Skeletal muscle satellite cell (primary cell): ENCODE results near the gene METRN.
A peak's percentile ranks its signal among the peaks of the same experiment; 100 is the strongest.

Source experiments
- H3K27me3 ChIP-seq: 2 replicates; pipeline ENCODE4 v1.7.0; 2013; ENCODE audit warnings: low read length; ENCODE audit not compliant: control insufficient read depth, insufficient read depth
- H3K36me3 ChIP-seq: 2 replicates; pipeline ENCODE4 v1.7.0; 2013; ENCODE audit warnings: mild to moderate bottlenecking, control low read depth, low read length; ENCODE audit not compliant: insufficient read depth
- H3K4me1 ChIP-seq: 2 replicates; pipeline ENCODE4 v1.7.0; 2013; ENCODE audit warnings: low read length; ENCODE audit not compliant: control insufficient read depth, insufficient read depth
- H3K4me2 ChIP-seq: 2 replicates; pipeline ENCODE4 v1.7.0; 2013; ENCODE audit warnings: mild to moderate bottlenecking, low read length
- H3K4me3 ChIP-seq: 2 replicates; pipeline ENCODE4 v1.7.0; 2013; ENCODE audit warnings: low read length
- H3K9ac ChIP-seq: 2 replicates; pipeline ENCODE4 v1.7.0; 2013; ENCODE audit warnings: mild to moderate bottlenecking, low read depth, low read length, moderate library complexity
- H3K9me3 ChIP-seq: replicated peaks from 2 replicates; pipeline ENCODE4 v1.7.0; 2013; ENCODE audit warnings: mild to moderate bottlenecking, control low read depth, low read length

The METRN gene

GRCh38 chr16:728890-729744 is 14.2 kb downstream of the METRN start:
- Histone ChIP-seq H3K9ac (no peak overlapping the region), H3K36me3 (peaks cover 17% of the 10 kb centered on the region), H3K9me3 (no peaks in the 10 kb centered on the region), H3K4me3 (peak overlapping the region; percentile 75), H3K4me1 (peaks cover 14% of the 10 kb centered on the region), H3K27me3 (no peaks in the 10 kb centered on the region), H3K4me2 (peak overlapping the region; percentile 93)

DNA sequence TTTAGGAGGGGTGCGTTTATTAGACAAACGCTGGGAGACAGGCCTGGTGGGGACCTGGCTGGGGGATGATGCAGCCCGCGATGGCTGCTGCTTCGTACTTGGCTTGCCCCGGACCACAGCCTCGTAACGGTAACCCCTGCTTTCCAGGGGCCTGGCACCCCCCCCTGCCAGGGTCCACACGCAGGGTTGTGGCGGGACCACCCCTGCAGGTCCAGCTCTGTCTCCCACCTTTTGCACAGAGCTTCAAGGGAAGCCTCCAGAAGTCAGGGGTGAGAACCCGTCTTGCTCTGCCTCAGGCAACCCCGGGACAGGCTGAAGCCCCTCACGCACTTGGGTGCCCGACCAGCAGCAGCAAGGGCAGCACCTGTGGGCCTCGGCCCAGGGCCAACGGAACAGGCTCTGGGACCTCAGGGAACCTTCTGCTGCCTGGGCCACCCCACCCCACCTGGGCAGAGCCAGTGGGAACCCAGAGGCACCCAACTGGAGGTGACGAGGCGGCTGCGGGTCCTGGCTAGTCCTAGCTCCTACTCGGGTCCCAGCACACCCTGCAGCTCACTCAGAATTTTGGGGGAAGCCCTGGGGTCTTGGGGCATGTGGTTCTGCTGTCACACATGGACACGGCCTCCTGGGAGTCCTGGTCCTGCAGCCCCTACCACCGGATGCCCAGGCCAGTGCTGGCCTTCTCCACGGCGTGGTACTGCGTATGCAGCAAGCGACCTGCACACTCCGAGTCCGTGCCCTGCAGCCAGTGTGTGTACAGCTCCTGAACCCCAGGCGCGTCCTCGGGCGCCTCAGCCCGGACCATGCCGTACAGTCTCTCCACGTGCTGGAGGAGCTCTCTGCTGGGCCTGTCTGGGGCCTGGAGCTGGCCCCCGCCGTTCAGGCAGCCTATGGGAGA is 15.1 kb downstream of the METRN start:
- no peaks in the 10 kb centered on the region for H3K9me3 ChIP-seq
- H3K36me3 ChIP-seq = peaks cover 22% of the 10 kb centered on the region
- no peak overlapping the region for H3K4me3 ChIP-seq
- no peaks in the 10 kb centered on the region for H3K27me3 ChIP-seq
- no peak overlapping the region for H3K4me2 ChIP-seq
- peaks cover 14% of the 10 kb centered on the region for H3K4me1 ChIP-seq
- no peak overlapping the region for H3K9ac ChIP-seq

DNA sequence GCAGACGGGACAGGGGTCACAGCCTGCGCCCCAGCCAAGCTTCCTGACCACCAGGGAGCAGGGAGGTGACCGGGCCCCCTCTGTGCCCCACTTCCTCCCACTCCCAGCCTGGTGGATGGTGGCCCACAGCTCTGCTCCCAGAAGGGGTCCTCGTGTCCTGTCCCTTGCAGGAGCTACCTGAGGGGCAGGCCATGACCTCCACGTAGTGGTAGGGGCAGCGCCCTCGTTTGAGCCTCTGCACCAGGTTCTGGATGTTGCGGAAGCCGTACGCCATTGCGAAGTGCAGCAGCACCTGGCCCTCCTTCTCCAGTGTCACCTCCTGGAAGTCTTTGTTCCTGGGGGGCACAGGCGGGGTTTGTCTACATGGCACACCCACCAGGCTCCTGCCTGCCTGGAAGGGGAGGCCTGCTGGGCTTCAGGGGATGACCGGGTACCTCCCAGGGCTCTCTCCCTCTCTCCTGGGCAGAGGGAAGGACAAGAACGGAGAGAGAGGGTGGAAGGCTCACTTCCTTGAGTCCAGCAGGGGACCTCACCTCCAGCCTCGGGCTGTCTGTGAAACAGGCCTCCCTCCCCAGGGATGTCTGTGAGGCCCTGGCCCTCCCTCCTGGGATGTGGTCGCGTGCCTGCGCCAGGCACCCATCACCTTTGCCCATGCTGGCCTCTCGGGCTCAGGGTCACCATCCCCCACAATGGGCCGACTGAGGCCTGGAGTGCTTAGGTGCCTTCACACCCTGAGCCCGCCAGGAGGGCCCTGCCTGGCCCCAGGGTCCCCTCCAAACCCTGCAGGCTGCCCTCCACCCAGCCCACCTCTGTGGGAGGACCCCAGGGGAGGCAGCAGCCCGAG is 16.0 kb downstream of the METRN start:
- Histone ChIP-seq H3K4me3 (no peak overlapping the region), H3K9ac (no peak overlapping the region), H3K36me3 (peaks cover 22% of the 10 kb centered on the region), H3K4me1 (peaks cover 14% of the 10 kb centered on the region), H3K9me3 (no peaks in the 10 kb centered on the region), H3K4me2 (no peak overlapping the region), H3K27me3 (no peaks in the 10 kb centered on the region)

GRCh38 chr16:732332-732731 is 17.4 kb downstream of the METRN start:
- peaks cover 30% of the 10 kb centered on the region for H3K36me3 ChIP-seq
- H3K9me3 ChIP-seq = no peaks in the 10 kb centered on the region
- no peak overlapping the region for H3K4me2 ChIP-seq
- no peak overlapping the region for H3K9ac ChIP-seq
- H3K4me1 ChIP-seq = peaks cover 8% of the 10 kb centered on the region
- H3K4me3 ChIP-seq = no peak overlapping the region
- no peaks in the 10 kb centered on the region for H3K27me3 ChIP-seq

DNA sequence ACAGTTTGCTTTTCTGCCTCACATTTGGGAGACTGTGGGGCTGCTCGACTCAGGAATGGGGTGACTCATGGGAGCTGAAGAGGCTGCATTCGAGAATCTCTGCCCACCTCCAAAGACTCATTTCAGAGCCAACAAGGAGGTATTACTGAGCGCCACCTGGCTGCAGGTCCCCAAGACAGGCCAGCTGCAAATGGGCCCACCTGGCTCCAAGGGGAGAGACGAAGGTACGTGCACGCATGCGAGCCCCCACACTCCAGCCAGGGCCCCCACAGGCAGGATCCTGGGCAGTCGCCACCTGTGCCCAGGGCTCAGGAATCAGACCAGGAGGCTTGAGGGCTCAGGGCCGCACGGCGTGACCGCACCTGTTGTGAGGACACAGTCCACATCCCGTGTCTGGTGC is 18.0 kb downstream of the METRN start:
- Histone ChIP-seq H3K27me3 (no peaks in the 10 kb centered on the region), H3K9me3 (no peaks in the 10 kb centered on the region), H3K4me1 (peaks cover 3% of the 10 kb centered on the region), H3K36me3 (peaks cover 36% of the 10 kb centered on the region), H3K4me3 (no peak overlapping the region), H3K4me2 (no peak overlapping the region), H3K9ac (no peak overlapping the region)

DNA sequence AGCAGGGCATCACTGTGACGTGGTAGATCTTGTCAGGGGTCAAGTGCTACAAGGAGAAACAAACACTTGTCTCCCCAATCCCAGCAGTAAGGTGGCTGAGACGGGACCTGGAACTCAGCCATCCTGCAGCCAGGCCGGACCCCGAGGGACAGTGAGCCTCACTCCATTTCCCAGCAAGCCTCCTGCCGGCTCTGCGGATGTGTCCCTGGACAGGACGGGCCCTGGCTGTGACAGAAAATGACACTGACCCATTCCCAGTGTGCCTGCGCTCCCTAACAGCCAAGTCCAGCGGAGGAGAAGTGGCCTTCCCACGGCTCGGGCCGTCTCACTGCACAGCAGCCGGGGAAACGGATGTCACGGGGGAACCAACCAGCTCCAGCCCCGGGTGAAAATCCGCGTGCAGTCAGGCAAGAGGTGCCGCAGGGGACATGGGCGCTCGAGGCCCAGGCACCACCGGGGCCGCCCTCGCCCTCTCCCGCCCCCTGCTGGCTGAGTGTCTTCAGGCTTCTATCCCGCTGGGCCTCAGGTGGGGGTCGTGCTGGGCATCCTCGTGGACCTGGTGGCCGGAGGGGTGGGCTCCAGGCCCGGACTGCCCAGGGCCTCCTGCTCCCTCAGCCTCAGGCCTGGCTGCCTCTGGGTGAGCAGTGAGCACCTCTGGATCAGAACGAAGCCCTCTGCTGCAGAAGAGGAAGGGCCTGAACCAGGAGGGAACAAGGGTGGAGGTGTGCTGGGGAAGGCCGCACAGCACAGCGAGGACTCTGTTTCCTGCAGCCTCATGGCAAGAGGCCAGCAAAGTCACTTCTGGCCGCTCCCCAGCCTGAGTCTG is 18.7 kb downstream of the METRN start:
- no peak overlapping the region for H3K4me3 ChIP-seq
- peaks cover under 1% of the 10 kb centered on the region for H3K4me1 ChIP-seq
- no peaks in the 10 kb centered on the region for H3K9me3 ChIP-seq
- peaks cover 36% of the 10 kb centered on the region for H3K36me3 ChIP-seq
- no peak overlapping the region for H3K4me2 ChIP-seq
- H3K27me3 ChIP-seq = no peaks in the 10 kb centered on the region
- no peak overlapping the region for H3K9ac ChIP-seq

- Histone ChIP-seq H3K4me1 (no peaks in the 10 kb centered on the region), H3K27me3 (no peaks in the 10 kb centered on the region), H3K36me3 (peaks cover 36% of the 10 kb centered on the region), H3K9ac (no peak overlapping the region), H3K4me2 (no peak overlapping the region), H3K9me3 (no peaks in the 10 kb centered on the region), H3K4me3 (no peak overlapping the region)
These were observed 19.5 kb downstream of the METRN start for GRCh38 chr16:734208-734980.

DNA sequence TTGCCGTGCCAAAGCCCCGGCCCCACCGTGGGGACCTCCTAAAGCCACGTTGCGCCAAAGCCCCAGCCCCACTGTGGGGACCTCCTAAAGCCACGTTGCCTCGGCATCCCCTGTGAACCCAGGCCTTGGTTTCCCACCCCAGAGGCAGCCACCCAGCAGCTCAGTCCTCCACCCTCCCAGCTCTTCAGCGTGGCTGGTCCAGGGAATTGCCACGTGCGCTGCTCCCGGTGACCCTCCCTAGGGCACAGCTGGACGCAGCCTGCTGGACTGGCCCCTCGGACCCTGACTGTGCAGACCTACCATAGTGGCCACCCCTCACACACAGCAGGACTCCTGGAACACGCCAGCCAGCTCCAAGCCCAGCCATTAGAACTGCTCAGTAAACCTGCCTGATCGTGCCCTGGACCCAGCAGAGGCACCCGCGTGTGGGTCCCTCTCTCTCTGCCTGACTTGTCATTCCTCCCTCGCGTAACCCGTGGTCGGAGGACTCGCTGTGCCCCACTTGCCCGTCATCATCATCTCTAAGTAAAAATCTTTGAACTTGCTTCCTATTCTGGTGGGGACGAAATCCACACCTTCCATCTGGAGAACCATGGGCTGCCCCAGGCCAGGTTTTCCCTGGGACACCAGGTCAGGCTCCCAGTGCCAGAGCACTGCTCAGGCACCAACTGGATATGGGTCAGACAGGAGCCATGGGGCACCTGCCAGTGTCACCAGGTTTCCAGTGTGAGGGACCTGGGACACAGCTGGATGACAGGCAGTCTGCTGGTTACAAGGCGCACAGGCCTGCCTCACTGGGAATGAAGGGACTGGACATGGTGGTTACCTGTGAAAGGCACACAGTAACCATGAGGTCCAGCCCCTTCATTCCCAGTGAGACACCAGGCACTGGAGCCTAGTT is 20.3 kb downstream of the METRN start:
- Histone ChIP-seq H3K4me1 (peaks cover 7% of the 10 kb centered on the region), H3K4me2 (no peak overlapping the region), H3K27me3 (no peaks in the 10 kb centered on the region), H3K36me3 (peaks cover 31% of the 10 kb centered on the region), H3K4me3 (no peak overlapping the region), H3K9me3 (no peaks in the 10 kb centered on the region), H3K9ac (no peak overlapping the region)

GRCh38 chr16:735982-736453 is 21.1 kb downstream of the METRN start:
- no peak overlapping the region for H3K9ac ChIP-seq
- H3K4me3 ChIP-seq = no peak overlapping the region
- H3K36me3 ChIP-seq = peaks cover 31% of the 10 kb centered on the region
- H3K4me2 ChIP-seq = no peak overlapping the region
- H3K9me3 ChIP-seq = no peaks in the 10 kb centered on the region
- H3K4me1 ChIP-seq = peaks cover 7% of the 10 kb centered on the region
- no peaks in the 10 kb centered on the region for H3K27me3 ChIP-seq
